22Rv1 (cell line): Measurements from ENCODE around the gene LIN28A.

ENCODE experiments used
- H3K27ac ChIP-seq: fragments of 450-650 bp; 2 replicates; pipeline ENCODE4 v1.5.1; 2017
- CTCF ChIP-seq: fragments of 450-650 bp; IDR thresholded peaks from 2 replicates; pipeline ENCODE4 v1.5.1; 2017; ENCODE audit warnings: mild to moderate bottlenecking
- ZFX ChIP-seq: fragments of 450-650 bp; IDR thresholded peaks from 2 replicates; pipeline ENCODE4 v1.6.1; 2017; ENCODE audit warnings: antibody characterized with exemption, borderline replicate concordance

Gene LIN28A

GRCh38 chr1:26459573-26460031 is 49.0 kb downstream of the LIN28A start:
- TF ChIP-seq CTCF (no peak), ZFX (no peak)
- no peak overlapping the region; the same call in 1 of the 2 replicates for H3K27ac ChIP-seq

- TF ChIP-seq CTCF (no peak), ZFX (no peak)
- peak overlapping the region; percentile 100 for H3K27ac ChIP-seq
Observed at GRCh38 chr1:26468911-26469310, 58.3 kb downstream of the LIN28A start.

- H3K27ac ChIP-seq: peak overlapping the region; percentile 100
- TF ChIP-seq ZFX (no peak), CTCF (no peak)
Observed at GRCh38 chr1:26469558-26469957, 58.9 kb downstream of the LIN28A start.

GRCh38 chr1:26470878-26471497 is 60.4 kb downstream of the LIN28A start:
- no peak for TF ChIP-seq CTCF
- no peak for TF ChIP-seq ZFX
- peak overlapping the region; percentile 100 for H3K27ac ChIP-seq

- TF ChIP-seq CTCF: no peak
- TF ChIP-seq ZFX: no peak
- peak overlapping the region; percentile 100 for H3K27ac ChIP-seq
Observed at GRCh38 chr1:26471498-26472319, 61.1 kb downstream of the LIN28A start.

GRCh38 chr1:26472320-26472900 is 61.8 kb downstream of the LIN28A start, which contains the start of gene HMGN2:
Gene HMGN2 (plus strand): TSS chr1:26472440. CDS start chr1:26472613, 173 bp downstream.
- H3K27ac ChIP-seq: peak within 1 kb of the TSS; percentile 100
- TF ChIP-seq CTCF: no peak
- no peak for TF ChIP-seq ZFX
